GM03348 (cell line): ENCODE results near the gene GLI1.
"Not testable (repeated sequence)": the region's sequence is repeated elsewhere in the genome, so short reads cannot be mapped to it uniquely, and the experiment has no call there.

Source experiments
- DNase-seq: peaks from one replicate; pipeline ENCODE4 v3.0.0; 2012; ENCODE audit warnings: low spot score

GLI1 gene

GRCh38 chr12:57459750-57460467, at the start of gene GLI1:
Gene GLI1, plus strand, starts transcription at chr12:57459785. Its CDS starts 3,907 bp downstream, at chr12:57463692.
- peak; percentile 77 for DNase-seq

GRCh38 chr12:57410534-57410933, 49.1 kb upstream of the GLI1 start:
- DNase-seq, result no peak

- not testable (repeated sequence) for DNase-seq
Measured at GRCh38 chr12:57414160-57414559, 45.4 kb upstream of the GLI1 start.

DNA sequence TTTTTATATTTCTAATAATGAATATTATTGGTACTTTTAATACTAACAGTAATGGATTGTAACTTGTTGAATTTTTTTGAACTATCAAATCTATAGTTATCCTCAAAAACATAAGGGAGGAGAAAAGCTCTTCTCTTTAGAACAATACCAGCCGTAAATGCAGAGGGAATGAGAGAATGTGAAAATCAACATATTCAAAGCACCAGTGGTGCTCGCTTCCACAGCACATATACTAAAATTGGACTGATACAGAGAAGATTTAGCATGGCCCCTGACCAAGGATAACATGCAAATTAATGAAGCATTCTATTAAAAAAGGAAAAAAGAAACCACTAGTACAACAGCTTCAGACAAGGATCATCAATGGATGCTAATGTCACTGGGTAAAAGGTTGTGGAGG, 44.5 kb upstream of the GLI1 start:
- DNase-seq, result no peak

GRCh38 chr12:57416039-57416996, 43.3 kb upstream of the GLI1 start:
- DNase-seq, result no peak

- no peak for DNase-seq
Measured at GRCh38 chr12:57418255-57418654, 41.3 kb upstream of the GLI1 start.

DNA sequence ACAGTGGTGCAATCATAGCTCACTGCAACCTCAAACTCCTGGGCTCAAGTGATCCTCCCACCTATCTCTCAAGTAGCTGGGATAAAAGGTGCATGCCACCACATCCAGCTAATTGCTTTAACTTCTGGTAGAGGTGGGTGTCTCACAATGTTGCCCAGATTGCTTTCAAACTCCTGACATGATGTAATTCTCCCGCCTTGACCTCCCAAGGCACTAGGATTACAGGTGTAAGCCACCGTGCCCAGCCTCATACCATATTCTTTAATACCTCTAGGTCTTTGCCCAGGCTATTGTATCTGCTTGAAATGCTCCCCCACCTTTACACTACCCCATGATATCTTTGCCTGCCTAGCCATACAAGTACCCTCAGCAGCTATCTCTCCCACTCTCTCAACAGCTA, 40.1 kb upstream of the GLI1 start:
- DNase-seq, result no peak

GRCh38 chr12:57420482-57420881, 39.1 kb upstream of the GLI1 start:
- no peak for DNase-seq

DNA sequence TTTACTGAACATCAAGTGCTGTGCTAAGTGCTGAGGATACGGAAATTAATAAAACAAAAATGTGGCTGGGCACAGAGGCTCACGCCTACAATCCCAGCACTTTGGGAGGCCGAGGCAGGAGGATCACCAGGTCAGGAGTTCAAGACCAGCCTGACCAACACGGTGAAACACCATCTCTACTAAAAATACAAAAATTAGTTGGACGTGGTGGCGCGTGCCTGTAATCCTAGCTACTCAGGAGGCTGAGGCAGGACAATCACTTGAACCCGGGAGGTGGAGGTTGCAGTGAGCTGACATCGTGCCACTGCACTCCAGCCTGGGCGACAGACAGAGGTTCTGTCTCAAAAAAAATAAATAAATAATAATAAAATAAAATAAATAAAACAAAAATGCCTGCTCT, 32.6 kb upstream of the GLI1 start:
- not testable (repeated sequence) for DNase-seq

GRCh38 chr12:57428965-57429364, 30.6 kb upstream of the GLI1 start:
- DNase-seq, result no peak

GRCh38 chr12:57429473-57430111, 30.0 kb upstream of the GLI1 start:
- peak; percentile 14 for DNase-seq

GRCh38 chr12:57430112-57430930, 29.3 kb upstream of the GLI1 start:
- peak; percentile 85 for DNase-seq

GRCh38 chr12:57430931-57431566, 28.5 kb upstream of the GLI1 start, which contains the start of gene R3HDM2:
Gene R3HDM2, minus strand, starts transcription at chr12:57431043. Its CDS starts 120,615 bp downstream, at chr12:57310428.
- peak; percentile 99 for DNase-seq

GRCh38 chr12:57431654-57432188, 27.9 kb upstream of the GLI1 start:
- no peak for DNase-seq

- DNase-seq, result no peak
Measured at GRCh38 chr12:57433370-57433769, 26.2 kb upstream of the GLI1 start.

DNA sequence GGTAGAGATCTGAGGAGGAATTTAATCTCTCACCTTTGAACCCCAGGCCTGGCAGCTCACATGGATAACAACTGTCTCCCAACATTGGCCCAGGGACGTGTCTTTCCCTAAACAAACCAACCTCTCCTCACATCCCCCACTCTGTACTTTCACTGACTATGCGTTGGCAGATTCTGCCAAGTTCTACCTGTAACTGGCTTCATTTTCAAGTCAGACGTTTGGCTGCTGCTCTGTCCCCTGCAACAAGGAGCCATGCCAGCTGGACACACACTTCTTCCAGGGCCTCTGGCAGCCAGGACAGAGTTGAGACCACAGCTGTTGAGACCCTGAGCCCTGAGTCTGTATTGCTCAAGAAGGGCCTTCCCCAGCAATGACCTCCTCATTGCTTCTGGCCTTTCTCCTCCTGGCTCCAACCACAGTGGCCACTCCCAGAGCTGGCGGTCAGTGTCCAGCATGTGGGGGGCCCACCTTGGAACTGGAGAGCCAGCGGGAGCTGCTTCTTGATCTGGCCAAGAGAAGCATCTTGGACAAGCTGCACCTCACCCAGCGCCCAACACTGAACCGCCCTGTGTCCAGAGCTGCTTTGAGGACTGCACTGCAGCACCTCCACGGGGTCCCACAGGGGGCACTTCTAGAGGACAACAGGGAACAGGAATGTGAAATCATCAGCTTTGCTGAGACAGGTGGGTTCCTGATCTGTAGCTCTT, 24.9 kb upstream of the GLI1 start, which contains the start of gene INHBC:
Gene INHBC (plus strand): TSS at position 268 of the 707 bp plus-strand sequence. CDS start 103 bp downstream, at position 371.
- no peak for DNase-seq

GRCh38 chr12:57435293-57435692, 24.3 kb upstream of the GLI1 start:
- no peak for DNase-seq

DNA sequence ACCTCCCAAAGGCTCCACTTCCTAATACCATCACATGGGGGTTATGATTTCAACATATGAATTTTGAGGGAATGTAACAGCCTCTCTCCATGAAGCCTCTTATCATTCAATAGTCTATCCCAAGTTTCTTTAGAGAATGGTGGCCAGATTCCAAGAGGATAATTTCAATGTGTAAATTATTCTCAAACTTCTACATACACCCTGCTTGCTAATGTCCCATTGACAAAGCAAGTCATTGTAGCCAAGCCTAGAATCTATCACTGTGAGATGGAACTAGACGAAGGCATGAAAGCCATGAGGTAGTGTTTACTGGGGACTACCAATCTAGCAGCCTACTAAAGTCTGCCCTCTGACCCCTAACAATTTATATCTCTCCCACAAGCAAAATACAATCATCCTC, 21.2 kb upstream of the GLI1 start:
- no peak for DNase-seq

GRCh38 chr12:57439762-57440266, 19.8 kb upstream of the GLI1 start:
- no peak for DNase-seq

- DNase-seq, result not testable (repeated sequence)
Measured at GRCh38 chr12:57441393-57441792, 18.2 kb upstream of the GLI1 start.
